ENCODE measurements around the gene MBD3L2.
"Not testable (repeated sequence)": the region's sequence is repeated elsewhere in the genome, so short reads cannot be mapped to it uniquely, and the experiment has no call there.

The MBD3L2 gene

GRCh38 chr19:7049021-7049420 is at the start of gene MBD3L2:
Gene MBD3L2, plus strand, starts transcription at chr19:7049321. Its CDS starts 53 bp downstream, at chr19:7049374.
- H3K4me3 ChIP-seq (ENCODE audit: control insufficient read depth, low read depth, low read length); DNase-seq (ENCODE audit: low read depth): not testable (repeated sequence)

GRCh38 chr19:6999933-7000332 is 49.2 kb upstream of the MBD3L2 start:
- no peak for TF ChIP-seq CTCF (conservative IDR thresholded peaks at IDR 0.05; ENCODE audit: control insufficient read depth, insufficient read depth, low read depth, low read length)
- DNase-seq (ENCODE audit: low read depth), result no peak
- no peak overlapping the region for H3K4me3 ChIP-seq (ENCODE audit: control insufficient read depth, low read depth, low read length)

- no peak for TF ChIP-seq CTCF (conservative IDR thresholded peaks at IDR 0.05; ENCODE audit: control insufficient read depth, insufficient read depth, low read depth, low read length)
- H3K4me3 ChIP-seq (ENCODE audit: control insufficient read depth, low read depth, low read length), result no peak overlapping the region
- DNase-seq (ENCODE audit: low read depth), result no peak
Observed at GRCh38 chr19:7000333-7000732, 48.8 kb upstream of the MBD3L2 start.

- no peak for DNase-seq (ENCODE audit: low read depth)
- TF ChIP-seq CTCF (conservative IDR thresholded peaks at IDR 0.05; ENCODE audit: control insufficient read depth, insufficient read depth, low read depth, low read length), result no peak
- no peak overlapping the region for H3K4me3 ChIP-seq (ENCODE audit: control insufficient read depth, low read depth, low read length)
Observed at GRCh38 chr19:7000816-7001215, 48.3 kb upstream of the MBD3L2 start.

- TF ChIP-seq CTCF (conservative IDR thresholded peaks at IDR 0.05; ENCODE audit: control insufficient read depth, insufficient read depth, low read depth, low read length), result peak; percentile 58
- DNase-seq (ENCODE audit: low read depth), result peak; percentile 33
- no peak overlapping the region for H3K4me3 ChIP-seq (ENCODE audit: control insufficient read depth, low read depth, low read length)
Observed at GRCh38 chr19:7004313-7004931, 44.7 kb upstream of the MBD3L2 start.

- no peak overlapping the region for H3K4me3 ChIP-seq (ENCODE audit: control insufficient read depth, low read depth, low read length)
- no peak for TF ChIP-seq CTCF (conservative IDR thresholded peaks at IDR 0.05; ENCODE audit: control insufficient read depth, insufficient read depth, low read depth, low read length)
- no peak for DNase-seq (ENCODE audit: low read depth)
Observed at GRCh38 chr19:7006135-7006704, 42.9 kb upstream of the MBD3L2 start.

GRCh38 chr19:7007859-7008258 is 41.3 kb upstream of the MBD3L2 start:
- DNase-seq (ENCODE audit: low read depth), result no peak
- no peak for TF ChIP-seq CTCF (conservative IDR thresholded peaks at IDR 0.05; ENCODE audit: control insufficient read depth, insufficient read depth, low read depth, low read length)
- H3K4me3 ChIP-seq (ENCODE audit: control insufficient read depth, low read depth, low read length), result no peak overlapping the region

Measured in fibroblast of mammary gland (primary cell).